ENCODE data around the gene IMMP2L. TPM values are rescaled to one million over a fixed set of nuclear protein-coding genes. Genes with fewer than 3 reads are reported as not detected.

The IMMP2L gene
- total and polyA plus RNA-seq, 8 donors, result 2.5 to 40.8 (median 20.0) TPM; not detected in 1

- no peak overlapping the region for H3K4me3 ChIP-seq
- no peak for DNase-seq
- intact Hi-C loops (cut with DNase I; ENCODE audit: low total_unique reads), result no loop called here
- H3K36me3 ChIP-seq, result no peaks in the 10 kb centered on the region
- H3K9me3 ChIP-seq, result no peaks in the 10 kb centered on the region
- TF ChIP-seq CTCF (IDR thresholded peaks at IDR 0.05), result no peak
- TF ChIP-seq POLR2AphosphoS5 (IDR thresholded peaks at IDR 0.05), result no peak
- TF ChIP-seq EP300 (IDR thresholded peaks at IDR 0.05), result no peak
- no peak for TF ChIP-seq POLR2A (IDR thresholded peaks at IDR 0.05)
- H3K27ac ChIP-seq, result no peak overlapping the region
- H3K27me3 ChIP-seq, result no peaks in the 10 kb centered on the region
- H3K4me1 ChIP-seq, result no peaks in the 10 kb centered on the region
These were observed 771.3 kb downstream of the IMMP2L start for GRCh38 chr7:110790992-110791391.

- TF ChIP-seq EP300 (IDR thresholded peaks at IDR 0.05) (no peak), CTCF (IDR thresholded peaks at IDR 0.05) (no peak), POLR2A (IDR thresholded peaks at IDR 0.05) (no peak), POLR2AphosphoS5 (IDR thresholded peaks at IDR 0.05) (no peak)
- Histone ChIP-seq H3K9me3 (no peaks in the 10 kb centered on the region), H3K4me1 (no peaks in the 10 kb centered on the region), H3K27me3 (no peaks in the 10 kb centered on the region), H3K36me3 (no peaks in the 10 kb centered on the region), H3K27ac (no peak overlapping the region), H3K4me3 (no peak overlapping the region)
- intact Hi-C loops (cut with DNase I; ENCODE audit: low total_unique reads), result no loop called here
- WGBS, 5 donors, result 64 to 75% (median 69%) methylated on average over 3 of the region's 3 CpGs
- peak in 1 of 2 donors; percentile 13 for DNase-seq
These were observed 775.8 kb downstream of the IMMP2L start for GRCh38 chr7:110786328-110786965.

- Histone ChIP-seq H3K27ac (no peak overlapping the region), H3K4me1 (peaks cover 0 to 8% (median 0%) of the 10 kb centered on the region in 4 donors), H3K9me3 (no peaks in the 10 kb centered on the region), H3K36me3 (no peaks in the 10 kb centered on the region), H3K27me3 (no peaks in the 10 kb centered on the region), H3K4me3 (no peak overlapping the region)
- intact Hi-C loops (cut with DNase I; ENCODE audit: low total_unique reads), result no loop called here
- 91 to 97% (median 92%) methylated on average over 1 of the region's 1 CpG for WGBS, 5 donors
- TF ChIP-seq POLR2AphosphoS5 (IDR thresholded peaks at IDR 0.05), result no peak
- TF ChIP-seq EP300 (IDR thresholded peaks at IDR 0.05), result no peak
- no peak for TF ChIP-seq CTCF (IDR thresholded peaks at IDR 0.05)
- no peak for TF ChIP-seq POLR2A (IDR thresholded peaks at IDR 0.05)
- no peak for DNase-seq
These were observed 777.5 kb downstream of the IMMP2L start for GRCh38 chr7:110784749-110785148.

- H3K27ac ChIP-seq, result no peak overlapping the region
- intact Hi-C loops (cut with DNase I; ENCODE audit: low total_unique reads), result no loop called here
- no peaks in the 10 kb centered on the region for H3K36me3 ChIP-seq
- TF ChIP-seq POLR2AphosphoS5 (IDR thresholded peaks at IDR 0.05) (no peak), EP300 (IDR thresholded peaks at IDR 0.05) (no peak), POLR2A (IDR thresholded peaks at IDR 0.05) (no peak), CTCF (IDR thresholded peaks at IDR 0.05) (no peak)
- no peak overlapping the region for H3K4me3 ChIP-seq
- no peaks in the 10 kb centered on the region for H3K9me3 ChIP-seq
- peak in 1 of 2 donors; percentile 32 for DNase-seq
- H3K4me1 ChIP-seq, result peaks cover 0 to 12% (median 0%) of the 10 kb centered on the region in 4 donors
- H3K27me3 ChIP-seq, result no peaks in the 10 kb centered on the region
These were observed 781.6 kb downstream of the IMMP2L start for GRCh38 chr7:110780712-110781111.
